Endothelial cell (in vitro differentiated cells): ENCODE results near the gene SLC35E4. TPM values are rescaled to one million over a fixed set of nuclear protein-coding genes. Genes with fewer than 3 reads are reported as not detected.

Experiments used
- DNase-seq: peaks from one replicate; pipeline ENCODE4 v3.0.0; 2021; ENCODE audit warnings: low spot score
- H3K27ac Mint-ChIP-seq: one replicate; pipeline ENCODE4 v1.8.0; 2021; ENCODE audit warnings: mixed read lengths, inconsistent platforms; ENCODE audit not compliant: unreplicated experiment
- H3K27me3 Mint-ChIP-seq: one replicate; pipeline ENCODE4 v1.8.0; 2021; ENCODE audit warnings: mild to moderate bottlenecking, moderate library complexity, mixed read lengths, inconsistent platforms; ENCODE audit not compliant: unreplicated experiment
- H3K36me3 Mint-ChIP-seq: one replicate; pipeline ENCODE4 v1.8.0; 2021; ENCODE audit warnings: mild to moderate bottlenecking, low read depth, mixed read lengths, inconsistent platforms; ENCODE audit not compliant: unreplicated experiment
- H3K4me1 Mint-ChIP-seq: one replicate; pipeline ENCODE4 v1.8.0; 2021; ENCODE audit warnings: mild to moderate bottlenecking, mixed read lengths, inconsistent platforms; ENCODE audit not compliant: unreplicated experiment
- H3K4me3 Mint-ChIP-seq: one replicate; pipeline ENCODE4 v1.8.0; 2021; ENCODE audit warnings: mild to moderate bottlenecking, mixed read lengths, inconsistent platforms; ENCODE audit not compliant: unreplicated experiment
- H3K9me3 Mint-ChIP-seq: one replicate; pipeline ENCODE4 v1.8.0; 2021; ENCODE audit warnings: mixed read lengths, inconsistent platforms; ENCODE audit not compliant: unreplicated experiment
- total RNA-seq: library from RNA; stranded (reverse); fragmentation: NEBNext Ultra II Directional; extraction: Animal tissue kit (Norgen Biotek cat#: 25700); gene quantifications from one replicate; pipeline ENCODE4 v1.2.1, GENCODE V29; 2021; ENCODE audit not compliant: unreplicated experiment
- TF ChIP-seq, protein P1 (sequence below): fragments of 200-600 bp; sonication (generic); IDR thresholded peaks from one replicate; pipeline ENCODE4 v1.5.0; 2021; ENCODE audit warnings: antibody characterized with exemption; ENCODE audit not compliant: unreplicated experiment

The SLC35E4 gene
- total RNA-seq, 1 donor from 2014 or later = 8.4 TPM

DNA sequence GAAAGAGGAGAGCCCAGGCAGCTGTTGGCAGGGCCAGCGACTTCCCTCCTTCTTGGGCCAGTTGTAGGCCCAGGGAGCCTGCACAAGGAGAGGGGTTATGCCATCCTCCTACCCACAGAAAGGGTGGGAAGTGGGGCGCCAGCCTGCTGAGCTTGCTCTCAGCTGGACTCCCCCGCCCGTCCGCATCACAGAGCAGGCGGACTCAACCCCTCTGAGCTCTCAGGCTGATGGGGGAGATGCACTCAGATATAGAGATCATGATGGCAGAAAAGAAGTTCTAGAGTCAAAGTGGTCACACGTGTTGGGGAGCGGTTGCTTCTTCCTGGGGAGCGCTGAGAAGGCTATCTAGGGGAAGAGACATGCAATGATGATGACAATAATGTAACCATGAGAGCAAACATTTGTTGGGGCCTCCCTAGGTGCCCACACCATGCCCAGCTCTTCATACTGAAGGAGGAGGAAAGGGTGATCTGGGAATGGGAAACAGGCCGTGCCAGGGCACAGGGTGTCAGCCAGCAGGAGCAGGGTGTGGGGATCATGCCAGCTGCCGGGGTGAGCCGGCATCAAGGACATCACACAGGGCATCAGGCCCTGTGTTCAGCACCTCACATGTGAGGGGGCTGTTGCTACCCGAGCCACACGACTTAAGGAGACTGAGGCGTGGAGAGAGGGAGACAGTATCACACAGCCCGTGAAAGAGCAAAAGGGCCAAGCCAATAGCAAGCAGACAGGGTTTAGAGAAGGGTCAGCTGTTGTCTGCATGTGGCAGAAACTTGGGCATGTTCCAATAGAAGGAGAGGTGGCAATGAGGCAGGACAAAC lies 7.7 kb downstream of the SLC35E4 start:
- peaks cover 5% of the 10 kb centered on the region for H3K36me3 Mint-ChIP-seq
- no peak overlapping the region for H3K27ac Mint-ChIP-seq
- DNase-seq = no peak
- H3K9me3 Mint-ChIP-seq = no peaks in the 10 kb centered on the region
- peaks cover 6% of the 10 kb centered on the region for H3K27me3 Mint-ChIP-seq
- H3K4me3 Mint-ChIP-seq = peak overlapping the region; percentile 54
- TF ChIP-seq, protein P1, sequence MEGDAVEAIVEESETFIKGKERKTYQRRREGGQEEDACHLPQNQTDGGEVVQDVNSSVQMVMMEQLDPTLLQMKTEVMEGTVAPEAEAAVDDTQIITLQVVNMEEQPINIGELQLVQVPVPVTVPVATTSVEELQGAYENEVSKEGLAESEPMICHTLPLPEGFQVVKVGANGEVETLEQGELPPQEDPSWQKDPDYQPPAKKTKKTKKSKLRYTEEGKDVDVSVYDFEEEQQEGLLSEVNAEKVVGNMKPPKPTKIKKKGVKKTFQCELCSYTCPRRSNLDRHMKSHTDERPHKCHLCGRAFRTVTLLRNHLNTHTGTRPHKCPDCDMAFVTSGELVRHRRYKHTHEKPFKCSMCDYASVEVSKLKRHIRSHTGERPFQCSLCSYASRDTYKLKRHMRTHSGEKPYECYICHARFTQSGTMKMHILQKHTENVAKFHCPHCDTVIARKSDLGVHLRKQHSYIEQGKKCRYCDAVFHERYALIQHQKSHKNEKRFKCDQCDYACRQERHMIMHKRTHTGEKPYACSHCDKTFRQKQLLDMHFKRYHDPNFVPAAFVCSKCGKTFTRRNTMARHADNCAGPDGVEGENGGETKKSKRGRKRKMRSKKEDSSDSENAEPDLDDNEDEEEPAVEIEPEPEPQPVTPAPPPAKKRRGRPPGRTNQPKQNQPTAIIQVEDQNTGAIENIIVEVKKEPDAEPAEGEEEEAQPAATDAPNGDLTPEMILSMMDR = no peak
- no peaks in the 10 kb centered on the region for H3K4me1 Mint-ChIP-seq

DNA sequence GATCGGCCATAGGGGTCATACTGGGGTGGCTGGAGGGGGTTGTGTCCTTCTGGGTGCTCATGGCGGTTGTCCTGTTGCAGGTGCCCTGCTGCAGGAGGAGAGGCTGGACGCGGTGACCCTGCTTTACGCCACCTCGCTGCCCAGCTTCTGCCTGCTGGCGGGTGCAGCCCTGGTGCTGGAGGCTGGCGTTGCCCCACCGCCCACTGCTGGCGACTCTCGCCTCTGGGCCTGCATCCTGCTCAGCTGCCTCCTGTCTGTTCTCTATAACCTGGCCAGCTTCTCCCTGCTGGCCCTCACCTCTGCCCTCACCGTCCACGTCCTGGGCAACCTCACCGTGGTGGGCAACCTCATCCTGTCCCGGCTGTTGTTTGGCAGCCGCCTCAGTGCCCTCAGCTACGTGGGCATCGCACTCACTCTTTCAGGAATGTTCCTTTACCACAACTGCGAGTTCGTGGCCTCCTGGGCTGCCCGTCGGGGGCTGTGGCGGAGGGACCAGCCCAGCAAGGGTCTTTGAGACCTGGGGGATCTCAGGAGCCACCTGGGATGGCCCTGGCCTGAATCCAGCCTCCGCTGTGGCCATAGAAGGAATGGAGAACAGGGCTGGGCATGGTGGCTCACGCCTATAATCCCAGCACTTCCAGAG lies 11.1 kb downstream of the SLC35E4 start:
- TF ChIP-seq, protein P1 = no peak
- H3K4me3 Mint-ChIP-seq = no peak overlapping the region
- H3K27me3 Mint-ChIP-seq = peaks cover 9% of the 10 kb centered on the region
- H3K4me1 Mint-ChIP-seq = peaks cover 3% of the 10 kb centered on the region
- DNase-seq = no peak
- H3K36me3 Mint-ChIP-seq = peaks cover 5% of the 10 kb centered on the region
- H3K9me3 Mint-ChIP-seq = no peaks in the 10 kb centered on the region
- H3K27ac Mint-ChIP-seq = no peak overlapping the region

DNA sequence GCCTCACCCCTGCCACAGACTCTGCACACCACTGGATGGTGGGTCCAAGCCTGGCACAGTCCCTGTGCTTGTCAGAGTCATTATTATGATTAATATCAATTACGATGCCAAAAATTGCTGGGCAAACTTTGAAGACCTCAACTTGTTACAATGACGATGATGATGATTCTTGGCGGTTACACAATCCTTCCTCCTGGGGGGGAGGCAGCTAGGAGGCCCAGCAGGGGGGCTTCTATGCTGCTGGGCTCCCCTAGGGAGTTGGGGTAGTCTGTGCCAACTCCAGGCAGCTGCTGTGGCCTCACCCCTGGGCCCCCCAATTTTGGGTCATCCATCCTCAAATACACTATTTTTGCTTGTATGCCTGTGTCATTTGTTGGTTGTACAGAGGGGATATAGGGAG lies 12.0 kb downstream of the SLC35E4 start:
- H3K9me3 Mint-ChIP-seq = no peaks in the 10 kb centered on the region
- TF ChIP-seq, protein P1 = no peak
- H3K36me3 Mint-ChIP-seq = peaks cover 5% of the 10 kb centered on the region
- no peak for DNase-seq
- no peak overlapping the region for H3K4me3 Mint-ChIP-seq
- no peak overlapping the region for H3K27ac Mint-ChIP-seq
- peaks cover 3% of the 10 kb centered on the region for H3K4me1 Mint-ChIP-seq
- peaks cover 9% of the 10 kb centered on the region for H3K27me3 Mint-ChIP-seq

DNA sequence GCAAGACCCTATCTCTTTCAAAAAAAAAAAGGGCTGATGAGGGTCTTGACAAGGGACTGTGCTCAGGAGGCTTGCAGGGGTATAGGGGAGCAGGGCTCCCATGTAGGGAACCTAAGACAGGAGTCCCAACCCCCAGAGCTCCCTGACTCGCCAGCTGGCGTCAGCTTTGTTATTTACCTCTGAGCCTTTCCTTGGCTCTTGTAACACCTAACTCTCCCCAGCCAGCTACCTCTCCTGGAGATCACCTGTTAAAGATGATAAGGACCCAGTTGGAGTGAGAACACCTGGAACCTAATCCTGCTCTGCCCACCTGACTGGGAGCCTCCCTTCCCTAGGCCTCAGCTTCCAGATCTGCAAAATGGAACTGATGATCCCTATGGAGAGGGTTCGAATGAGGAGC lies 13.2 kb downstream of the SLC35E4 start:
- Mint-ChIP-seq H3K36me3 (no peaks in the 10 kb centered on the region), H3K9me3 (no peaks in the 10 kb centered on the region), H3K4me1 (peaks cover 3% of the 10 kb centered on the region), H3K27me3 (peaks cover 3% of the 10 kb centered on the region), H3K4me3 (no peak overlapping the region), H3K27ac (no peak overlapping the region)
- TF ChIP-seq, protein P1 = no peak
- DNase-seq = no peak

DNA sequence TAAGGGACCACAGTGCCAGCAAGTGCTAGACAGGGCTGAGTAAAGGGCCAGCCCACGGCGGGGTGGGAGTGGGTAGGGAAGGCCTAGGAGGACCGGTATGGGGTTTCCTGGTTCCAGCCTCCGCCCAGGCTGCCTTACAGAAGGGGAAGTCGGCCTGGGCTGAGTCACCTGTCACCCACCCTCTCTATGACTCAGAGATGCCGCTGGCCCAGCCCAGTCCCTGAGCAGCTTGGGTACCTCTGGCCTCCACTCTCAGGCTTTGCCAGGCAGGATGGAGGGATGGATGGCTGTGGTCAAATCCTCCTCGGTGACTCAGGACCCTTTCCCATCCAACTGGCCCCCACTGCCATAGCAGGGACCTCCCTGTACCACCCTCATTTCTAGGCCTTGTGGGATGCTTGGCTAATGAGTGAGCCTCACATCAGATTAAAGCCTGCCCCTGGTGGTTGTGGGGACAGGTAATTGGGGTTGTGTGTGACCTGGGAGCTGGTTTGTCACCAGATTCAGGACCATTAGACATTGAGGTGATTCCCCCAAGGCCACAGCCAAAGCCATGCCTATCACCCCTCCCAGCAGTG lies 13.9 kb downstream of the SLC35E4 start:
- H3K4me3 Mint-ChIP-seq = no peak overlapping the region
- no peak overlapping the region for H3K27ac Mint-ChIP-seq
- no peaks in the 10 kb centered on the region for H3K9me3 Mint-ChIP-seq
- peaks cover 3% of the 10 kb centered on the region for H3K4me1 Mint-ChIP-seq
- no peaks in the 10 kb centered on the region for H3K36me3 Mint-ChIP-seq
- DNase-seq = no peak
- H3K27me3 Mint-ChIP-seq = peaks cover 3% of the 10 kb centered on the region
- TF ChIP-seq, protein P1 = no peak
